ENCODE results near the gene TMPRSS2.
A peak's percentile ranks its signal among the peaks of the same experiment; 100 is the strongest.

The TMPRSS2 gene

GRCh38 chr21:41483973-41484372 lies 24.0 kb downstream of the TMPRSS2 start:
- H3K4me3 ChIP-seq (ENCODE audit: low read depth, low read length), result no peak overlapping the region
- DNase-seq (ENCODE audit: low read depth), result no peak

GRCh38 chr21:41483415-41483814 lies 24.5 kb downstream of the TMPRSS2 start:
- no peak for DNase-seq (ENCODE audit: low read depth)
- no peak overlapping the region for H3K4me3 ChIP-seq (ENCODE audit: low read depth, low read length)

GRCh38 chr21:41482980-41483379 lies 25.0 kb downstream of the TMPRSS2 start:
- no peak for DNase-seq (ENCODE audit: low read depth)
- no peak overlapping the region for H3K4me3 ChIP-seq (ENCODE audit: low read depth, low read length)

GRCh38 chr21:41482301-41482700 lies 25.7 kb downstream of the TMPRSS2 start:
- H3K4me3 ChIP-seq (ENCODE audit: low read depth, low read length), result no peak overlapping the region
- peak; percentile 41 for DNase-seq (ENCODE audit: low read depth)

GRCh38 chr21:41481191-41481590 lies 26.8 kb downstream of the TMPRSS2 start:
- peak; percentile 60 for DNase-seq (ENCODE audit: low read depth)
- no peak overlapping the region for H3K4me3 ChIP-seq (ENCODE audit: low read depth, low read length)

GRCh38 chr21:41480086-41480690 lies 27.8 kb downstream of the TMPRSS2 start:
- no peak overlapping the region for H3K4me3 ChIP-seq (ENCODE audit: low read depth, low read length)
- DNase-seq (ENCODE audit: low read depth), result no peak

- H3K4me3 ChIP-seq (ENCODE audit: low read depth, low read length), result no peak overlapping the region
- DNase-seq (ENCODE audit: low read depth), result no peak
Observed at GRCh38 chr21:41479686-41480085, 28.3 kb downstream of the TMPRSS2 start.

GRCh38 chr21:41478319-41479177 lies 29.4 kb downstream of the TMPRSS2 start:
- H3K4me3 ChIP-seq (ENCODE audit: low read depth, low read length), result no peak overlapping the region
- DNase-seq (ENCODE audit: low read depth), result no peak

GRCh38 chr21:41477641-41478318 lies 30.2 kb downstream of the TMPRSS2 start:
- no peak overlapping the region for H3K4me3 ChIP-seq (ENCODE audit: low read depth, low read length)
- no peak for DNase-seq (ENCODE audit: low read depth)

- no peak for DNase-seq (ENCODE audit: low read depth)
- H3K4me3 ChIP-seq (ENCODE audit: low read depth, low read length), result no peak overlapping the region
Observed at GRCh38 chr21:41475714-41476420, 32.1 kb downstream of the TMPRSS2 start.

GRCh38 chr21:41472753-41473548 lies 35.0 kb downstream of the TMPRSS2 start:
- no peak overlapping the region for H3K4me3 ChIP-seq (ENCODE audit: low read depth, low read length)
- no peak for DNase-seq (ENCODE audit: low read depth)

- no peak overlapping the region for H3K4me3 ChIP-seq (ENCODE audit: low read depth, low read length)
- DNase-seq (ENCODE audit: low read depth), result no peak
Observed at GRCh38 chr21:41470054-41470453, 37.9 kb downstream of the TMPRSS2 start.

- no peak overlapping the region for H3K4me3 ChIP-seq (ENCODE audit: low read depth, low read length)
- DNase-seq (ENCODE audit: low read depth), result no peak
Observed at GRCh38 chr21:41466024-41466820, 41.7 kb downstream of the TMPRSS2 start.

GRCh38 chr21:41465176-41465781 lies 42.7 kb downstream of the TMPRSS2 start:
- H3K4me3 ChIP-seq (ENCODE audit: low read depth, low read length), result no peak overlapping the region
- no peak for DNase-seq (ENCODE audit: low read depth)

GRCh38 chr21:41460578-41461527 lies 47.1 kb downstream of the TMPRSS2 start:
- no peak overlapping the region for H3K4me3 ChIP-seq (ENCODE audit: low read depth, low read length)
- peak; percentile 33 for DNase-seq (ENCODE audit: low read depth)

GRCh38 chr21:41459884-41460534 lies 47.9 kb downstream of the TMPRSS2 start:
- DNase-seq (ENCODE audit: low read depth), result no peak
- H3K4me3 ChIP-seq (ENCODE audit: low read depth, low read length), result no peak overlapping the region

Data from skeletal muscle cell (primary cell).